SHP77 treated with DMSO at 0.1 percent for 48 hours (cell line): Measurements from ENCODE around the gene TMPRSS6.

Experiments used
- DNase-seq: peaks from one replicate; lab custom pipeline; 2025; lab: John Stamatoyannopoulos, UW

Gene TMPRSS6

GRCh38 chr22:37026325-37026724, 83.2 kb downstream of the TMPRSS6 start:
- DNase-seq = no peak

DNA sequence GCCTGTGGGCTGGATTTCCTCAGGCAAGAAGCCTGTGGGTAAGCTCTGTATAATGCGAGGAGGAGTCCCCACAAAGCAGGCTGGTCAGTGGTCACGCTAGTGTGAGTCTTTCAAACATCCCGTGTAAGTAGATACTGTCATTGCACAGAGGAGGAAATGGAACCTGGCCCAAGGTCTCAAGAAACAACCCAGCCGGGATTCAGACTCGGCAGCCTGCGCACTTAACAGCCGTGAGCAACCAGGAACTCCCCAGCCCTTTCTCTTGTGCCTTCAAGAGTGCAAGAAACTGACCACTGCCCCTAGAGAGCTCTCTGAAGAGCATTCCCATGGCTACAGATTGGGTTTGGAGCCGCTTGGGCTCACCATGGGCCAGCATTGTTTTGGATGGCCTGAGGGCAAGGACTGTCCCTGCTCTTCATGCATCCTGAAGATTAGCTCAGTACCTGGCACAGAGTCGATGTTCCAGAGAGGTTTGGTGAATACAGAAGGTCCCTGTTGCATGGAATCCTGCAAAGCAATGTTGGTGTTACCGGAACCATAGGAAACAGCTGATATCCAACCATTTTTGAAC, 83.9 kb downstream of the TMPRSS6 start:
- DNase-seq = no peak

DNA sequence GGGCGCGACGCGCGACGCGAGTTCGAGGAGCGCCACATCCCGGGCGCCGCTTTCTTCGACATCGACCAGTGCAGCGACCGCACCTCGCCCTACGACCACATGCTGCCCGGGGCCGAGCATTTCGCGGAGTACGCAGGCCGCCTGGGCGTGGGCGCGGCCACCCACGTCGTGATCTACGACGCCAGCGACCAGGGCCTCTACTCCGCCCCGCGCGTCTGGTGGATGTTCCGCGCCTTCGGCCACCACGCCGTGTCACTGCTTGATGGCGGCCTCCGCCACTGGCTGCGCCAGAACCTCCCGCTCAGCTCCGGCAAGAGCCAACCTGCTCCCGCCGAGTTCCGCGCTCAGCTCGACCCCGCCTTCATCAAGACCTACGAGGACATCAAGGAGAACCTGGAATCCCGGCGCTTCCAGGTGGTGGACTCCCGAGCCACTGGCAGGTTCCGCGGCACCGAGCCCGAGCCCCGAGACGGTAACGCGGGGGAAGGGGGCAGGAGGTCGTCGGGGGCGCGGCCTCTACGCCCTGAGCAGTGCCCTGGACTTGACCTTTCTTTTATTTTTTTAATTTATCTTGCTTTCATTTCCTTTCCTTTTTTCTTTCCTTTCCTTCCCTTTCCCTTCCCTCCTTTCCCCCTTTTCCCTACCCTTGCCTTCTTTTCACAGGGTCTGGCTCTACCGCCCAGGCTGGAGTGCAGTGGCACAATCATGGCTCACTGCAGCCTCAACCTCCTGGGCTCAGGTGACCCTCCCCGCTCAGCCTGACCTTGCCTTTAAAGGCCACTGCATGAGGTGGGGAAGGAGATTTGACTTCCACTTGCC, 85.0 kb downstream of the TMPRSS6 start:
- DNase-seq = no peak

- no peak for DNase-seq
Measured at GRCh38 chr22:37023743-37024338, 85.7 kb downstream of the TMPRSS6 start.

DNA sequence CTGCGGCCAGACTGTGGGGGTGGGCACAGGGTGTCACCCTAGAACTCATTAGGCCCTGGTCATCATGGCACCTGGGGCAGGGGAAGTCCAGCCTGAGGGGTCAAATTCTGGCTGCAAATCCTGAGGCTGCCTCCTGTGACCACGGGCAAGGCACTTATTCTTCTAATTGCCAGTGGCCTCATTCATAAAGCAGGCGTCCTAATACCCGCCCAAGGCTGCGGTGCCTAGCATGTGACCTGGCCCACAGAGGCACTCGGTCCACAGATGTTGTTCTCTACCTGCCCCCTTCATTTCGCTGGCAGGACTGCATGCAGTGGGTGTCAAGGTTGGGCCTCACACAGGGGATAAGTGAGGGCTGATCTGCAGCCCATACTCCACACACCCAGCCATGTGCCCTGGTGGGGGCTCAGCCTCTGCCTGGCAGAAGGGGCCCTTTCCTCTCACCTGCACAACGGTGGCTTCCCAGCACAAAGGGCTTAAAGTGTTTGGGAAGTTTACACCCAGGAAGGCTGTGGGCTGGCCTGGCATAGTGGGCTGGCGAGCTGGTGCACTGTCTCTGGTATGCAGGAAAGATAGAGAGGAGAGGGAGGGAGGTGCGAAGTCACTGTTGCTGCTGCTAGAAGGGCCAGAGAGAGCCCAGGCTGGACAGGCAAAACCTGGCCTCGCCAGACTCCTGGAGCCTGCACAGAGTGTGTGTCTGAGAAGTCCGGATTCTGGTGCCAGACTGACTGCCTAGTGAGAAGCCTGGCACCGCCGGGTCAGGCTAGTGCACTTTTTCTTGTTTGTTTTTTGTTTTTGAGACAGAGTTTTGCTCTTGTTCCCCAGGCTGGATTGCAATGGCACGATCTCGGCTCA, 86.8 kb downstream of the TMPRSS6 start:
- DNase-seq = no peak

DNA sequence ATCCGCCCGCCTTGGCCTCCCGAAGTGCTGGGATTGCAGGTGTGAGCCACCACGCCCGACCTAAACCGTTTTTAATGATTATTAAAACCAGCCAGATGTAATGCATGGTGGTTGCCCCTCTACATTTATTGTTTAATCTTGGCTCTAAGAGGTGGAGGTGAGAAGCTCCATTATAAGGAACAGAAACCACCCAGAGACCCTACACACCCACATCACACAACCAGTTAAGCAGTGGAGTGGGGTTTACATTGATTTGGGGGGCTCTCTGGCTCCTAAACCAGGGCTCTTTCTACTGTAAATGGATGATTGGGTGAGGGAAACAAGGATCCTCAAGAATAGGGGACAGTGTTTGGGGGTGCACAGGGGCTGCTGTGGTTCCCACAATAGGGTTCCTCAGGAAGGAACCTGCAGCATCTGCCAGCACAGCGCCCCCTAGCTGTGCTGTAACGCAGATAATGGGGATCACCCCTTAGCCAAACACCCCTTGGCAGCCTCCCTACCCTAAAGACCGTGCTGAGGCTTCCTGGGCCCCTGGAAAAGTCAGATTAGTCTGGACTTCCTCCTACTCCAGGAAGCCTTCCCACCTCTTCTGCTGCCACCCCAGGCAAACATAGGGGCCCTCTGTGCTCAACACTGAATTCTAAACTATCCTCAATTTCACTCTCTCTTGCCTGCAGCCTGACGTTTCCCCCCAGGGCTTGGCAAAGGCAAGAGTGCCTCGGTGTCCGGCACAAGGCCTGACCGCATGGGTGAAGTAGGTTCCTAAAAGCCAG, 87.6 kb downstream of the TMPRSS6 start:
- no peak for DNase-seq

DNA sequence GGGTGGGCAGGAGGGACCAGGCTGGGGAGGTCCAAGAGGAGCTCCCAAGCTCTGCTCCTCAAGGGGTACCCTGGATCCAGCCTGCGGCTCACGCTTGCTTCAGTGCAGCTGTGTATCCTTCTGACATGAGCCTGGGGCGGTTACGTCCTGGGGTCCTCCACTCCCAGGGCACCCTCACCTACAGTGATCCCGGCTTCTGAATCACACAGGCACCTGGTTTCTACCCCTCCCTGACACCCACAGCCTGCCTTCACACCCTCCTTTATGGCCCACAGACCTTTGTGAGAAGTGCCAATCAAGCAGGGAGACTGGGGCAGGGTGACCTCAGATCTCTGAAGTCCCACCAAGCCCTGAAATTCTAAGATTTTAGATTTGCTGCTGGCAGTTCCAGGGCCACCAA, 88.5 kb downstream of the TMPRSS6 start:
- no peak for DNase-seq

GRCh38 chr22:37020192-37020479, 89.4 kb downstream of the TMPRSS6 start:
- DNase-seq = no peak

DNA sequence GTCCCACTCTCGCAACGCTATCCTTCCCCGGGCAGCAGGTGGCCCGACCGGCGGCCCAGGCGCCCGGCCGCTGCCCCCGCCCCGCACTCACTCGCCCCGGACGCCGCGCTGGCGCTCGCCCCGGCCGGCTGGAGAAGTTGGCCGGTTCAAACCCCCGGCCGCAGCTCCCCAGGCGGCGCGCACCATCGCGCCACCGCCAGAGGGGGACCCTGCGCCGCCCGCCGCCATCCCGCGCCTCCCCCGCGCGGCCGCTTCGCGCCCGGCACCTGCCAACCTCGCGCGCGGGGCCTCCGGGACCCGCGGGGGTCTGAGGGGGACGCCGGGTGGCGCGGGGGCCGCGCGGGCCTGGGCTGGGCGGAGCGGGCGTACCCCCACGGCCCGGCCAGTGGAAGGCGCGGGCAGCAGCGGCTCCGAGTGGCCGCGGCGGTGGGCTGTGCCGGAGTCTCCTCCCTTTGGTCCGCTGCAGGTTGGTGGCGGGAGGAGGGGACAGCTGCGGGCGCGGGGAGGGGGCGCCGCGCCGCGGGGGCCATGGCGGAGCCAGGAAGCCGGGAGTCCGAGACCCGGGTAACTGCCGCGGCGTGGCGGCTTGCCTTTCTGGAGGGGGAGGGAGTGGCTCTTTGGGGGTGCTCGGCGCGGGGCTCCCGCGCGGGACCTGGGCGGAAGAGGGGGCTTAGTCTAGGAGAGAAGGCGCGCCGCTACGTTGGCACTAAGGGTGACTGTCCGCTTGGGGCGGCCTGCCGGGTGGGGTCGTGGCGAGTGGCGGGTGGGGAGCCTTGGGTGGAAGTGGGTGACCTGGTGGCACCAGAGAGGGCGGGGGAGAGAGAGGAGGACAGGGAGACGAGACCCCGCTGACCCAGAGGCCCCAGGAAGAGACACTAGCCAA, 90.0 kb downstream of the TMPRSS6 start, which contains the start of the genes MPST and TST:
Gene MPST (plus strand): TSS at position 434 of the 883 bp plus-strand sequence. CDS start 95 bp downstream, at position 529.
Gene TST (minus strand): TSS at position 139 of the 883 bp plus-strand sequence. CDS start 715 bp downstream, outside the sequence.
- DNase-seq = no peak

- no peak for DNase-seq
Measured at GRCh38 chr22:37018815-37019308, 90.7 kb downstream of the TMPRSS6 start.

DNA sequence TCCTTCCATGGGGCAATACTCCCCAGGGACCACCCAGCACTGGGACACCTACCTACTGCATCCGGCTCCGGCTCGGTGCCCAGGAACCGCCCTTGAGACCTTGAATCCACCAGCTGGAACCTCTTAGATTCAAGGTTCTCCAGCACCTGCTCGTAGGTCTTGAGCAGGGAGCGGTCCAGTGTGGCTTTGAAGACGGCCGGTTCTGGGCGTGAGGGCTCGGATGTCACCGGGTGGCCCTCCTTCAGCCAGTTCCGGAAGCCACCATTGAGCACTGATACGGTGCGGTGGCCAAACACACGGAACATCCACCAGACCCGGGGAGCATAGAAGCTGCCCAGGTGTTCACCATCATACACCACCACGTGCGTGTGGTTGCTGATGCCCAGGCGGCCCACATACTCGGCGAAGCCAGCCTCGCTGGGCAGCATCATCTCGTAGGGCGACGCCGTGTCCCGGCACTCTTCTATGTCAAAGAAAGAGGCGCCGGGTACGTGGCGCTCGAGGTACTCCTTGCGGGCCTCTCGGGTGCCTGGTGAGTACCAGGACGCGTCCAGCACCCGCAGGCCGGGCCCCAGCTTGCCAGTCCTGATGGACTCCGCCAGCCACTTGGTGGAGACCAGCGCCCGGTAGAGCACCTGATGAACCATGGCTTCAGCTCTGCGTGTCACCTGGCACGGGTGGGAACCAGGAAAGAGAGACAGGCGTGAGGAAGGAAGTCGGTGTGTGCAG, 91.3 kb downstream of the TMPRSS6 start:
- no peak for DNase-seq

DNA sequence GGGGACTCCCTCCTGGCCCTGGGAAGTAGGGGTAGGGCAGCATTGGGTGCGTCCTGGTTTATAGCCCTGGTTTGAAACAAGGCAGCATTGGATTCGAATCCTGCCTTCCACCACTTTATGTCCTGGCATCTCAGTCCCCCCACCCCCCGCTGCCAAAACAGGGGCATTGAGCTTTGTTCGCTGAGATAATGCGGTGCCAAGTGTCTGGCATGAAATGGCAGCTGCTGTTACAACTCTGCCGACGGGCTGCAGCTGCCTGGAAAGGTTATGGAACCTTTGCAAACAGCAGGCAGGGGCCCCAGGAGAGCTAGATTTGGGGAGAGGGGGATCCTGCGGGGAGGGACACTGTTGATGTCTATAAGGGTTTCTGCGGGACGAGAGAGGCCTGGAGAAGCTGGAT, 92.2 kb downstream of the TMPRSS6 start:
- DNase-seq = no peak

- no peak for DNase-seq
Measured at GRCh38 chr22:37016134-37016910, 93.2 kb downstream of the TMPRSS6 start.

DNA sequence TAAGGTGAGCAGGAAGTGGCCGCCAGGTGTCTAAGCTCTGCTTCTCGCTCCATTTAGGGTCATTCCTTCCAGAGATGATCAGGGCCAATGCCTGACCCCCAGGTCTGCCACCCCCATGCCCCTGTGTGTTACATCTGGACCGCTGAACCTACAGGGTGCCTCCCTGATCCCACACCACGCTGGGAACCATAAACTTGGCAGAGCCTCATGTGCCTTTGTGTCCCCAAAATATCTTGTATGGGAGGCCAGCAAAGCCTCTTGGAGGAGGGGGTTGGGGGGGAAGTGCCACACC, 94.0 kb downstream of the TMPRSS6 start:
- no peak for DNase-seq
